WTC11 (cell line): Measurements from ENCODE around the gene KIF20B.

Source experiments
- CTCF ChIP-seq: fragments of 200-600 bp; IDR thresholded peaks from 2 replicates; pipeline ENCODE4 v1.8.0; 2022; ENCODE audit warnings: antibody characterized with exemption
- FOXK1 ChIP-seq: sonication (generic); formaldehyde crosslinking; IDR thresholded peaks from 2 replicates; pipeline ENCODE4 v1.8.0; 2022; ENCODE audit warnings: mild to moderate bottlenecking, moderate library complexity, missing genetic modification reagents
- JUN ChIP-seq: sonication (generic); formaldehyde crosslinking; IDR thresholded peaks from 2 replicates; pipeline ENCODE4 v1.8.0; 2023; ENCODE audit warnings: mild to moderate bottlenecking, missing genetic modification reagents
- NR3C1 ChIP-seq: sonication (generic); formaldehyde crosslinking; conservative IDR thresholded peaks from 2 replicates; pipeline ENCODE4 v1.8.1; 2023; ENCODE audit warnings: low read depth, mild to moderate bottlenecking, missing genetic modification reagents
- ZNF121 ChIP-seq: sonication (generic); formaldehyde crosslinking; IDR thresholded peaks from 2 replicates; pipeline ENCODE4 v1.8.0; 2023; ENCODE audit warnings: missing genetic modification reagents
- ZNF425 ChIP-seq: fragments of 250-450 bp; sonication (Bioruptor Pico); conservative IDR thresholded peaks from 2 replicates; pipeline ENCODE4 v1.9.0; 2021; ENCODE audit warnings: mild to moderate bottlenecking
- TF ChIP-seq, protein P1 (sequence below): sonication (generic); formaldehyde crosslinking; IDR thresholded peaks from 2 replicates; pipeline ENCODE4 v1.8.0; 2022; ENCODE audit warnings: mild to moderate bottlenecking, missing genetic modification reagents

DNA sequence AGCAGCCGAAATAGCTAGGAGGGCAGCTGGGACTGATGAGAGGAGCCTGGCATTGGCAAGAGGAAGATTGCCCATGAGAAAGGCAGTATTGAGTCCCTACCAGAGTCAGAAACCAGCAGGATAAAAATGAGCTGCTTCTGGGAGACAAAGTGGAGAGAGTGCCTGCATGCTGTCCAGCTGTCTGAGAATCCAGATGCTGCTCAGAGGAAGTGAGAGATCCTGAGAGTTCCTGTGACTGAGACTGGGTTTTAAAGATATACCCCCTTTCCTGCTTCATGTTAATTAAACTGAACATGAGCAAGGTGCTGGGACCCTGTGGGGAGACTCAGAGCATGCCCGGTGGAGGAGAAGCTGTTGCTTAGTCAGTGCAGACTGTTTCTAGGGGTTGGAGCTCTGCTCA is 107.5 kb downstream of the KIF20B start:
- TF ChIP-seq FOXK1 (CRISPR knock-in tag) = no peak
- no peak for TF ChIP-seq CTCF
- no peak for TF ChIP-seq ZNF121
- TF ChIP-seq JUN = no peak
- no peak for TF ChIP-seq ZNF425
- no peak for TF ChIP-seq NR3C1
- TF ChIP-seq, protein P1, sequence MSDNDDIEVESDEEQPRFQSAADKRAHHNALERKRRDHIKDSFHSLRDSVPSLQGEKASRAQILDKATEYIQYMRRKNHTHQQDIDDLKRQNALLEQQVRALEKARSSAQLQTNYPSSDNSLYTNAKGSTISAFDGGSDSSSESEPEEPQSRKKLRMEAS (CRISPR knock-in tag) = no peak
